GM04504 (cell line): ENCODE data around the gene ABTB2.

Source experiments
- DNase-seq: peaks from one replicate; pipeline ENCODE4 v3.0.0-alpha.2; 2012; ENCODE audit warnings: low read depth

The ABTB2 gene

GRCh38 chr11:34148504-34149165 is 209.2 kb downstream of the ABTB2 start:
- no peak for DNase-seq

GRCh38 chr11:34147581-34147980 is 210.2 kb downstream of the ABTB2 start:
- no peak for DNase-seq

GRCh38 chr11:34146866-34147265 is 210.9 kb downstream of the ABTB2 start:
- no peak for DNase-seq

- DNase-seq = no peak
Measured at GRCh38 chr11:34146411-34146810, 211.4 kb downstream of the ABTB2 start.

GRCh38 chr11:34145847-34146381 is 211.9 kb downstream of the ABTB2 start:
- no peak for DNase-seq

- no peak for DNase-seq
Measured at GRCh38 chr11:34145073-34145472, 212.7 kb downstream of the ABTB2 start.

- no peak for DNase-seq
Measured at GRCh38 chr11:34143048-34143447, 214.8 kb downstream of the ABTB2 start.

GRCh38 chr11:34140149-34140548 is 217.7 kb downstream of the ABTB2 start:
- no peak for DNase-seq

GRCh38 chr11:34139346-34139745 is 218.5 kb downstream of the ABTB2 start:
- DNase-seq = no peak

GRCh38 chr11:34136420-34136819 is 221.4 kb downstream of the ABTB2 start:
- DNase-seq = no peak

- no peak for DNase-seq
Measured at GRCh38 chr11:34135439-34135838, 222.4 kb downstream of the ABTB2 start.

- no peak for DNase-seq
Measured at GRCh38 chr11:34134765-34135164, 223.0 kb downstream of the ABTB2 start.

GRCh38 chr11:34132261-34132965 is 225.4 kb downstream of the ABTB2 start:
- no peak for DNase-seq

GRCh38 chr11:34128824-34129223 is 229.0 kb downstream of the ABTB2 start:
- DNase-seq = no peak

GRCh38 chr11:34126959-34127848 is 230.6 kb downstream of the ABTB2 start:
- DNase-seq = no peak

- no peak for DNase-seq
Measured at GRCh38 chr11:34124885-34125668, 232.7 kb downstream of the ABTB2 start.

- DNase-seq = no peak
Measured at GRCh38 chr11:34120651-34121050, 237.2 kb downstream of the ABTB2 start.

GRCh38 chr11:34114471-34114870 is 243.3 kb downstream of the ABTB2 start:
- no peak for DNase-seq

GRCh38 chr11:34114014-34114413 is 243.8 kb downstream of the ABTB2 start:
- DNase-seq = no peak

- no peak for DNase-seq
Measured at GRCh38 chr11:34111722-34112270, 246.0 kb downstream of the ABTB2 start.

- no peak for DNase-seq
Measured at GRCh38 chr11:34105957-34106504, 251.8 kb downstream of the ABTB2 start.
